Lower leg skin (tissue), 3 donors: Measurements from ENCODE around the gene GRM5.

Experiments used
- CTCF ChIP-seq, 3 donors: fragments of 450-650 bp; IDR thresholded peaks; one replicate each; pipeline ENCODE4 v1.5.1; 2016; ENCODE audit warnings: antibody characterized with exemption in 3 of 3, mild to moderate bottlenecking in 3 of 3, moderate library complexity in 2 of 3
- POLR2A ChIP-seq, 2 donors: fragments of 450-650 bp; IDR thresholded peaks; one replicate each; pipeline ENCODE4 v1.6.1; 2016 to 2017; ENCODE audit warnings: antibody characterized with exemption in 2 of 2, mild to moderate bottlenecking in 1 of 2, moderate library complexity in 1 of 2

GRCh38 chr11:88813233-88813915 is 252.4 kb downstream of the GRM5 start:
- TF ChIP-seq CTCF (IDR thresholded peaks at IDR 0.05) (no peak), POLR2A (IDR thresholded peaks at IDR 0.05) (no peak)
